ENCODE measurements around the gene CILP2. TPM values are rescaled to one million over a fixed set of nuclear protein-coding genes. Genes with fewer than 3 reads are reported as not detected.

Gene CILP2
- polyA plus RNA-seq, 1 experiment, result 0.20 TPM

DNA sequence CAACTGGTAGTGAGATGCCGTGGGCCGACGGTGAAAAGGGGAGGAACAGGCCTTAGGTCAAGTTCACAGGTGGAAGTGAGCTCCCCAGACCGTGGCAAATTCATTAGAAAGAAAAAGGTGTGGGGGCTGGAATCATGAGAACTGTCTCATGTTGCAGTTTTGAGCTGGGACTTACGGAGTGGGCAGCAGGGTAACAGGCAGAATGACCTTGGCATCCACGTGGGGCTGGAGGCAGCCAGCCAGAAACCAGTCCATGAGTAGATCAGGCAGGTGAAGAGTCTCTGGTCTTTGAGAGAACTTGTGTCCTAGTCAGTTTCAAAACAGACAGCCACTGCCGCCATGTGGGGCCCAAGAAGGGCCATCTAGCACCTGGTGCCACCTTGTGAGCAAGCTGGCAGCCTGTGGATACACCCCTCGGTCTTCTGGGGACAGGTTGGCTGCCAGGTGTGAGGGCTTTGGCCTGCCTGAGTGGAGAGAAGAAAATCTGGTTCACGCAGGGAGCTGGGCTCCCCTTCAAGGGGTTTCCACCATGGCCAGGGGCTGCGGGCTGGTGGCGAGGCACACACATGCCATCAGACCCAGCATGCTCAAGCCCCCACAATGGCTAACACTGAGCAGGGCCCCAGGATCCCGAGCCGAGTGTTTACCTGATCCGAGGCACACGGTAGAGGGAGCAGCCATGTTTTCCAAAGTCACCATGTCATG is 46.6 kb upstream of the CILP2 start:
- no peak overlapping the region for H3K4me3 ChIP-seq (ENCODE audit: low read depth, low read length)
- H3K27ac ChIP-seq (ENCODE audit: low read depth, low read length), result no peak overlapping the region
- H3K27me3 ChIP-seq (ENCODE audit: control insufficient read depth, insufficient read depth, low read length), result no peaks in the 10 kb centered on the region
- CTCF ChIA-PET, result interaction anchor here (0.8 to 5.5 kb wide), 15 partner anchors 10 to 170 kb away, joined by 3 to 147 read pairs (median 5); partner anchors contain the start of gene GATAD2A
- no peaks in the 10 kb centered on the region; the same call in 1 of the 2 replicates for H3K9me3 ChIP-seq (ENCODE audit: control insufficient read depth, insufficient read depth, low read length)
- DNase-seq (ENCODE audit: low read depth, low spot score), result no peak
- POLR2A ChIA-PET, result interaction anchor here (1.1 kb wide), 1 partner anchor 317 kb away, joined by 3 read pairs; no protein-coding TSS in a partner anchor
- TF ChIP-seq, protein P1, sequence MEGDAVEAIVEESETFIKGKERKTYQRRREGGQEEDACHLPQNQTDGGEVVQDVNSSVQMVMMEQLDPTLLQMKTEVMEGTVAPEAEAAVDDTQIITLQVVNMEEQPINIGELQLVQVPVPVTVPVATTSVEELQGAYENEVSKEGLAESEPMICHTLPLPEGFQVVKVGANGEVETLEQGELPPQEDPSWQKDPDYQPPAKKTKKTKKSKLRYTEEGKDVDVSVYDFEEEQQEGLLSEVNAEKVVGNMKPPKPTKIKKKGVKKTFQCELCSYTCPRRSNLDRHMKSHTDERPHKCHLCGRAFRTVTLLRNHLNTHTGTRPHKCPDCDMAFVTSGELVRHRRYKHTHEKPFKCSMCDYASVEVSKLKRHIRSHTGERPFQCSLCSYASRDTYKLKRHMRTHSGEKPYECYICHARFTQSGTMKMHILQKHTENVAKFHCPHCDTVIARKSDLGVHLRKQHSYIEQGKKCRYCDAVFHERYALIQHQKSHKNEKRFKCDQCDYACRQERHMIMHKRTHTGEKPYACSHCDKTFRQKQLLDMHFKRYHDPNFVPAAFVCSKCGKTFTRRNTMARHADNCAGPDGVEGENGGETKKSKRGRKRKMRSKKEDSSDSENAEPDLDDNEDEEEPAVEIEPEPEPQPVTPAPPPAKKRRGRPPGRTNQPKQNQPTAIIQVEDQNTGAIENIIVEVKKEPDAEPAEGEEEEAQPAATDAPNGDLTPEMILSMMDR (IDR thresholded peaks at IDR 0.05; ENCODE audit: low read depth, low read length), result no peak

DNA sequence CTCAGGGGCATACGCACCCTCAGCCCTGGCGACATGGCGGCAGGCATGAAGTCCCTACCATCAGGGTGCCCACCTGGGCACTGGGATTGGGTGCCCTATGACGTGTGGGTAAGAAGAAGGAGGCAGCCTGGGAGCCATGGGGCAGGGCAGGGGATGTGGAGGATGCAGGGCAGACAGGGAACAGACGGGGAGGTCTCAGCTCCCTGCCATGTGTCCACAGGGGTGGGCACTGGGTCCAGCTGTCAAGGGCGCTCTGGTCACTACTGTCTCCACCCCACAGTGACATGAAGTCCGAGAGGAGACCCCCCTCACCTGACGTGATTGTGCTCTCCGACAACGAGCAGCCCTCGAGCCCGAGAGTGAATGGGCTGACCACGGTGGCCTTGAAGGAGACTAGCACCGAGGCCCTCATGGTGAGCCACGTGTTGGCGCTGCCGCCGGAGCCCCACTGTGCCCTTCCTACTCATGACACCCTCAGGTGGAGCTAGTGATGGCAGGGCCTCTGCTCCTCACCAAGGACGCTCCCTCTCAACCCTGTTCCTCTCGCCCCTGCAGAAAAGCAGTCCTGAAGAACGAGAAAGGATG is 45.9 kb upstream of the CILP2 start:
- CTCF ChIA-PET, result interaction anchor here (0.6 to 5.5 kb wide), 4 partner anchors 87 to 165 kb away, joined by 5 to 147 read pairs (median 16); partner anchors contain the start of gene GATAD2A

DNA sequence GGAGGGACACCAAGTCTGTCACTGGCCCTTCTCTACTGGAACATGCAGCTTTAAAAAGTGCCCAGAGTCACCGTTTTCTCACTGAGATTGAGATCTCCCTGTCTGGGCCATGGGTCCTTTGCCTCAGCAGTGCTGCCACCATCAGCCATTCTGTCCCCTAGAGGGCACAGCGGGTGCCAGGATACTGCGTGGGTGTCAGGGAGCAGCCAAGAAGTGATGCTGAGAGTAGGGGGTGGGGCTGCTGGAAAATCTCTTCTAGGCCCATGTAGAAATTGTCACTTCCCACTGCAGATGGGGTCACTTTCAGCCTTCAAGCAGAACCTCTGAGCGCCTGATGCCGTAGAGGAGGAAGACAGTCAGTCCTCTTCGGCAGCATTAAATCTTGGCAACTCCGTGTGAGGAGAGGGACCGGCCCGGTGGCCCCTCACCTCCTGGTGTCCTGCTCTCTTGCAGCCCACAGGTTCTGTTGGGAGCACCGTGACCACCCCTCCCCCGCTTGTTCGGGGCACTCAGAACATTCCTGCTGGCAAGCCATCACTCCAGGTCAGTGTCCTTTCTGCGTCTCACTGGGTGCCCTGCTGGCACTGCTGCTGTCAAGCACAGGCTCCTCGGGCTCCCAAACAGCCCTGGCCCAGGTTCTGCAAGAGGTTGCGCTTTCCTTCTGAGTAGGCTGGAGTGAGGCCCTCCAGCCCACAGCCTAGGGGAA is 44.1 kb upstream of the CILP2 start:
- ChIA-PET CTCF (interaction anchor here (0.5 to 5.5 kb wide), 2 partner anchors 112 to 129 kb away, joined by 3 to 147 read pairs; no protein-coding TSS in a partner anchor), POLR2A (no interaction called here)
- TF ChIP-seq, protein P1 (IDR thresholded peaks at IDR 0.05; ENCODE audit: low read depth, low read length), result no peak
- Histone ChIP-seq H3K27me3 (ENCODE audit: control insufficient read depth, insufficient read depth, low read length) (no peaks in the 10 kb centered on the region), H3K9me3 (ENCODE audit: control insufficient read depth, insufficient read depth, low read length) (no peaks in the 10 kb centered on the region; the same call in 1 of the 2 replicates), H3K27ac (ENCODE audit: low read depth, low read length) (no peak overlapping the region), H3K4me3 (ENCODE audit: low read depth, low read length) (no peak overlapping the region)
- DNase-seq (ENCODE audit: low read depth, low spot score), result no peak

More for the DNA sequence above, 45.9 kb upstream of the CILP2 start:
- Histone ChIP-seq H3K27me3 (ENCODE audit: control insufficient read depth, insufficient read depth, low read length) (no peaks in the 10 kb centered on the region), H3K27ac (ENCODE audit: low read depth, low read length) (no peak overlapping the region), H3K4me3 (ENCODE audit: low read depth, low read length) (no peak overlapping the region), H3K9me3 (ENCODE audit: control insufficient read depth, insufficient read depth, low read length) (no peaks in the 10 kb centered on the region; the same call in 1 of the 2 replicates)
- TF ChIP-seq, protein P1 (IDR thresholded peaks at IDR 0.05; ENCODE audit: low read depth, low read length), result no peak
- DNase-seq (ENCODE audit: low read depth, low spot score), result no peak
- POLR2A ChIA-PET, result no interaction called here

DNA sequence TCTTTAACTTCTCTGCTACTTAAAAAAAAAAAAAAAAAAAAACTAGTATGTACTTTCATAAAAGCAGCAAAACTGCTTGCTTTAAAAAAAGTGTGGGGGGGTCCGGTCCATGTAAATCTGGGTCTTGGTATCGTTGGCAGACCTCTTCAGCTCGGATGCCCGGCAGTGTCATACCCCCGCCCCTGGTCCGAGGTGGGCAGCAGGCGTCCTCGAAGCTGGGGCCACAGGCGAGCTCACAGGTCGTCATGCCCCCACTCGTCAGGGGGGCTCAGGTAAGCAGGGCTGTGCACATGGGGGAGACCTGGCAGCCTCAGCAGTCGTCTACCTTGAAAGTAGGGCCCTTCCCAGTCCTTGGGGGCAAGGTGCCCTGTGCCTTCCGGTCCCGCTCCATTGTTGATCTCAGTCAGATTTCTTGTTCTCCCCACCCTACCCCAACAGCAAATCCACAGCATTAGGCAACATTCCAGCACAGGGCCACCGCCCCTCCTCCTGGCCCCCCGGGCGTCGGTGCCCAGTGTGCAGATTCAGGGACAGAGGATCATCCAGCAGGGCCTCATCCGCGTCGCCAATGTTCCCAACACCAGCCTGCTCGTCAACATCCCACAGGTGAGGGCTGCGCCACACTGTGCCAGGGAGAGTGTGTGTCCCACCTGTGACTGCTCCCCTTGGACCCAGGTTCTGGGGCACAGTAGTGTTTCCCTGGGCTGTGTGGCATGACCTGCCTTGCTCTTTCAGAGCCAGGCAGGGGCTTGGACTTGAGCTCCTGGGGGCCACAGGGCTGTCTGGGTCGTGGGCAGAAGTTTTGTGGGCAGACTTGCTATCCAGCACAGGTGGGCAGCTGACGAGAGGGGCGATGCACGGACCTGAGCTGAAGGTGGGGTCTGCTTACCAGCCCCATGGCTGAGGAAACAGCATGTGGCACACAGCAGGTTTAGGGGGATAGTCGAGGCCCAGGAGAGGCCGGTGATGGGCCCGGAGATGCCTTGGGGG is 42.2 kb upstream of the CILP2 start:
- CTCF ChIA-PET, result interaction anchor here (1.3 kb wide), 1 partner anchor 129 kb away, joined by 3 read pairs; no protein-coding TSS in a partner anchor
- Histone ChIP-seq H3K27me3 (ENCODE audit: control insufficient read depth, insufficient read depth, low read length) (no peaks in the 10 kb centered on the region), H3K4me3 (ENCODE audit: low read depth, low read length) (no peak overlapping the region), H3K27ac (ENCODE audit: low read depth, low read length) (no peak overlapping the region), H3K9me3 (ENCODE audit: control insufficient read depth, insufficient read depth, low read length) (no peaks in the 10 kb centered on the region; the same call in 1 of the 2 replicates)
- no peak for DNase-seq (ENCODE audit: low read depth, low spot score)
- TF ChIP-seq, protein P1 (IDR thresholded peaks at IDR 0.05; ENCODE audit: low read depth, low read length), result no peak
- POLR2A ChIA-PET, result no interaction called here
